HG03378 (cell line): ENCODE data around the gene EYS.

ENCODE experiments used
- ATAC-seq: cut with Tn5 transposase; IDR thresholded peaks from one replicate; pipeline ENCODE4 v1.9.1; 2021; ENCODE audit warnings: mild to moderate bottlenecking, moderate library complexity; ENCODE audit not compliant: unreplicated experiment

EYS gene

DNA sequence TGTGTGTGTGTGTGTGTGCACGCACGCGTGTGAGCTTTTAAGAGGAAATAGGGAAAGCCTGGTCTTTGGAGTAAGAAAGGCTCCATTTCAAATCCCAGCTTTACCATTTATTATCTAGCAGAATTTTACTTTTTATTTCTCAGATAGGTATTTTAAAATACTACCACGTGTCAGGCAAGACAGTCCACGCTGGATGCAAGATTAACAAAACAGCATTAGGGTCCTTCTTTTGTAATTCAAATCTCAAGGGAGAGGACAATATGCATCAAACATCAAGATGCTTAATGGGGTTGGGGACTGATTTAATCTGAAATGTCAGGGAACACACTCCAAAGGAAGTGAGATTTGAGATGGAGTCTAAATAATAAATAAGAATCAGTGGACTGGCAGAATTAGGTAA is 1302.6 kb downstream of the EYS start:
- ATAC-seq, result no peak

DNA sequence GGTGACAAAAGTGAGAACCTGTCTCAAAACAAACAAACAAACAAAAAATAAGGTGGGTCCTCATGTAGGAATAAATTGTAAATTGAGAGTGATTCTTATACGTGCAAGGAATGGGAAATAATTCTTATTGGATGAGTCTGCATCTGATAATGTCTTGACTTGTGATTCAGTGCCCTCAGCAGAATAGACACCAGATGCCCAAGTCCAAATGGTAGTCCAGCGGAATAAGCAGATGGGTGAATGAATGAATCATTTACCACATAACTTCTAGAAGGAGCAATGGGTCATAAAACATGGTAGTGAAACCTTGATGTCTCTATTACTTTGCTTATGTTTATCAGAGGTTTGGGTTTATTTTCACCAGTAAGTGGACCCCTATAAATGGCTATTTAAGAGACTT is 1323.7 kb downstream of the EYS start:
- ATAC-seq, result no peak

DNA sequence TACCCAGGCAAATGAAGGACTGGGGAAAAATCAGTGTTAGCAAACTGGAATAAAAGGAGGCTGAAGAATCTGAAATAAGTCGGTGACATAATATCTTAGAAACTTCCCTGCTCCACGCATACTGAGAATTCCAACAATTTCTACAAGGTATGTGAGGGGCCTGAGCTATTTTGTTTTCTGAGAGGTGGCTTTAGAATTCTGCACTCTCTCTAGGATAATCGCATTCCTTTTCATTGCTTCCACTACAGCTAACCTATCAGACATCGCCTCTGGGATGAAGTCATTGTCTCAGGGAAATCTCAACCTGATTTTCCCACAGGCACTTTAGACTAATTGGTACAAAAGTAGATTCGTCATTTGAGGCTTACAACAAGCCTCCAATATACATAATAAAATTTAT is 1330.6 kb downstream of the EYS start:
- no peak for ATAC-seq

DNA sequence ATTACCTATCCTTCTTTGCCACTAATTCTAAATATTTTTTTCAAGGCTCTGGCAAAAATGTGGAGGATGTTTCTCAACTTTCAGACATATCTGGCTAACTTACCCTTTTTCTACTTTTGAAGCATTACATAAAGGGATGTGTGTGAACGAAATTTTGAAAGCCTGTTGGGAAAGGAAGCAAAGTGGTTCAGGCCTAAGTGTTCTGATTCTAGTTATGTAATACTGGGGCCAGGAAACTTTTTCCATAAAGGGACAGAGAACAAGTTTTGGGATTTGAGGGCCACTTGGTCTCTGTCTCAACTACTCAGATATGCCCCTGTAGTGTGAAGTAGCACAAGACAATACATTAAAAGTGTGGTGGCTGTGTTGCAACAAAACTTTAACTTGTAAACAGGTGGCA is 1349.6 kb downstream of the EYS start:
- ATAC-seq, result no peak

DNA sequence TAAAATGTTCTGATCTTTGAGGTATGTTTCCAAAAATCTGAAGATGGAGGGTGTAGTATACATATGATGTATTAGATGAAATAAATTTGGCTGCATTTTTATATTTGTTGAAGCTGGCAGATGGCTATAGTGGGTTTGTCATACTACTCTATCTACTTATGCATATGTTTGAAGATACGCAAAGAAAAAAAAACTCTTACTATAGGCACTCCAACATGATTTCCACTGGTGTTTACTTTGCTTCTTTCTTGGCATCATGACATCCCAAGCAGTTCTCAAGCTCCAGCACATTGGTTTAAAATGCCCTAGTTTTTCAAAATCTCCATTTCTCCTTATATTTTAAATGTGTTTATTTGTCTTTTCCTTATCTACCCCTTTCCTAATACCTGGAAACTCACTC is 1359.6 kb downstream of the EYS start:
- ATAC-seq, result no peak

DNA sequence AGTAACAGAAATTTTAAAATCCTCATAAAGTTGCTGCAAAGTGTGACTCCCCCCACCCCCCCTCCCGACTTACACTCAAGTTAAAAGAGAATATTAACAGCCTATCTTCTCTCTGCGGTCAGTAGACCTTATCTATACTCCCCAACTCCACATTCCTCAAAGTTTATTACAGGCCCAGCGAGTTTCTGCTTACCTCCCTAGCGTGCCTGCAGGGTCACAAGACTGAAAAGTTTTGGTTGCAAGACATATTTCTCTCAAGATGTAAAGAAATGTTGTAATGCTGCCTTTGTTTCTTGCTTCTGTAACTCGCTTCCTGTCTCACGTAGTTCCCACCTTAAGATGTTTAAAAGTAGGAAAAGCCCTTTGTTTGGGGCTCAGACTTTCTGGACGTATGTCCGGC is 1371.8 kb downstream of the EYS start:
- ATAC-seq, result no peak

DNA sequence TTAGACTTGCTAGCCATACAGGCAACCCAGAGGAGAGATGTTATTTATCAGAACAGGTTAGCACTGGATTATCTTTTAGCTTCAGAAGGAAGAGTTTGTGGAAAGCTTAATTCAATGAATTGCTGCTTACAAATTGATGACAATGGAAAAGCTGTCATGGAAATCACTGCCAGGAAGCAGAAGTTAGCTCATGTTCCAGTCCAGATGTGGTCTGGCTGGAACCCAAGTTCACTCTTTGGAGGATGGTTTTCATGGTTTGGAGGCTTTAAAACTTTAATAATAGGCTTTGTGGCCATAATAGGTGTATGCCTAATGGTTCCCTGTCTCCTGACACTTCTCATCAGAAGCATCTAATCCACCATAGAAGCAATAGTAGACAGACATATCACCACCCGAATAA is 1372.4 kb downstream of the EYS start:
- no peak for ATAC-seq

DNA sequence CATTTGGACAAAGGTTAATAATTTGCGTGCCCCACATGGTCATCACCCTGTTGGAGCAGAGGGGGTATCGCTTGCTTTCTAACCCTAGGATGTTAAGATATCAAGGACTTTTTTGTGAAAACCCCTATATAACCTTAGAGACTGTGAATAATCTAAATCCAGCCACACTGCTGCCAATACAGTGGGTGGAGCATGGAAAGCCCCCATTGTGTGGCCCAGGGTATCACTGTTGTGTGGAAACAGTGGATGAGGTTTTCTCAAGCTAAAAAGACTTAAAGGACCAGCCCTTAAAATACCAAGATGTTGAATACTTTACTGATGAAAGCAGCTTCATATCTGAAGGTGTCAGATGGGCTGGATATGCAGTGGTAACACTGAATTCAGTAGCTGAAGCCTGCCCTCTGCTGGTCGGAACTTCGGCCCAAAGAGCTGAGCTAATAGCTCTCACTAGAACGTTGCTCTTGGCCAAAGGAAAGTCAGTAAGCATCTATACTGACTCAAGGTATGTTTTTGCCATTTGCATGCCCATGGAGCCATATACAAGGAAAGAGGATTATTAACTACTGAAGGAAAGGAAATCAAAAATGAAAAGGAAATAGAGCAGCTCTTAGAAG is 1376.2 kb downstream of the EYS start:
- peak; percentile 56 for ATAC-seq

DNA sequence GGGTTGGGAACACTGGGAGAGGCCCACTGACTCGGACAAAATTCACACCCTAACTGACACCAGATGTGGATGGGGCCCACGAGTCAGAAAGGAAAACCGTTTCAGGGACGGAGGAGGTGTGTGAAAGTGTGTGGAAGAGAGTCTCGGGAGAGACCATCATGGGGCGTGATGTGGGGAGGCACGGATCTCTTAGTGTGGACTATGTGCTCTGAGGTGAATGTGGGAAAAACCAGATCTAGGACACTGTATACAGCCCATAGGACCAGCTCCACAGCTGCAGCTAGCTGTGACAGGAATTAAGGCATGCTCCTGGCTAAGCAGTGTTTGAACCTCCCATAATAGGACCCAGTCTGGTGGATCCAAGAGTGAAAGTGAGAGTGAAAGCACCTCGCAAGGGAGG is 1380.1 kb downstream of the EYS start:
- no peak for ATAC-seq

DNA sequence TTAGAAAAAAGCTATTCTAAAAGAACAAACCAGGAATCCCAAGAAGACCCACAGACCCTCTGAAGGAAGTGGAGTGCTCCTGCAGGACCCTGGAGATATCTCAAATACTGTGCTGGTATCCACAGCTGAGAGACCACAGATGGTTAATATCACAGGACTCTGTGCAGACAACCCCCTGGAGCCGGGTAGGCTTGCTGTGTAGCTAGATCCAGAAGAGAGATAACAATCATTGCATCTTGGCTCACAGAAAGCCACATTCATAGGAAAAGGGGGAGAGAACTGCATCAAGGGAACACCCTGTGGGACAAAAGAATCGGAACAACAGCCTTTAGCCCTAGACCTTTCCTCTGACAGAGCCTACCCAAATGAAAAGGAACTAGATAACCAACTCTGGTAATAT is 1381.9 kb downstream of the EYS start:
- ATAC-seq, result no peak

DNA sequence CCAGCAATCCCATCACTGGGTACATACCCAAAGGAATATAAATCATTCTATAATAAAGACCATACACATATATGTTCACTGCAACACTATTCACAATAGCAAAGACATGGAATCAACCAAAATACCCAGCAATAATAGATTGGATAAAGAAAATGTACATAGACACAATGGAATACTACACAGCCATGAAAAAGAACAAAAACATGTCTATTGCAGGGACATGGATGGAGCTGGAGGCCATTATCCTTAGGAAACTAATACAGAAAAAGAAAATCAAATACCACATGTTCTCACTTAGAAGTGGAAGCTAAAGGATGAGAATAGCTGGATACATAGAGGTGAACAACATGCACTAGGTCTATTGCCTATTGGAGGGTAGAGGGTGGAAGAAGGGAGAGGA is 1396.8 kb downstream of the EYS start:
- ATAC-seq, result no peak

DNA sequence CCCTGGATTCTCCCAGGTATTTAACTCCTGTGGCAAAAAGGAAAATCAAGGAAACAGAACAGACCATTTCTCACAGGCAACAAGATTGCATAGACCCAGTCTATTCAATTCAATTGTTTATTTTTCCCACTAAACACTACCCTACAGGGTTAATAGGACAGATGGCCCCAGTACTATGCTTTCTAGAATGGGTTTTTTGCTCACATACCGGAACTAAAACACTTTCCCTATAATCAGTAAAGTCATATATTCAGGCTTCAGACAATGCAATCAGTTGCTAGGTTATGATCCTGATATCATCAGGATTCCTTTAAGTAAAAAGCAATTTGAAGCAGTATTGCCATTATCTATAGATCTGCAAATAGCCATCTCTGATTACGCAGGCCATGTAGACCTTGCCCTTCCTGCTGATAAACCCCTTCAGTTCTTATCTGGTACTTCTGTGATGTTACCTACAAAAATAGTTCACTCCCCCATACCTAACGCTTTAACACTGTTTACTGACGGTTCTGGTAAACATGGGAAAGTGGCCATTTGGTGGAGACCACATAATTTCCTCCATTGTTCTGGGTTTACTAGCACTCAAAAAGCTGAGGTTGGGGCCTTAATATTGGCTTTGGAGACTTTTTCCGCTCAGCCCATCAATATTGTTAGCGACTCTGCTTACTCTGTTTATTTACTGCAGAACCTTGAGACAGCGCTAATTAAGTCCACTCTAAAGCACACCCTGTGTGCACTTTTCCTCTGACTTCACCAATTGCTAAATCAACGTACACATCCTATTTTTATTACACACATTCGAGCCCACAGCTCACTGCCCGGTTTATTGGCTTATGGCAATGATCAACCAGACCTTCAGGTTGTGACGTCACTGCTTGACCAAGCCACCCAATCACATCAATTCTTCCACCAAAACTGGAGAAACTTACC is 1405.5 kb downstream of the EYS start:
- no peak for ATAC-seq

DNA sequence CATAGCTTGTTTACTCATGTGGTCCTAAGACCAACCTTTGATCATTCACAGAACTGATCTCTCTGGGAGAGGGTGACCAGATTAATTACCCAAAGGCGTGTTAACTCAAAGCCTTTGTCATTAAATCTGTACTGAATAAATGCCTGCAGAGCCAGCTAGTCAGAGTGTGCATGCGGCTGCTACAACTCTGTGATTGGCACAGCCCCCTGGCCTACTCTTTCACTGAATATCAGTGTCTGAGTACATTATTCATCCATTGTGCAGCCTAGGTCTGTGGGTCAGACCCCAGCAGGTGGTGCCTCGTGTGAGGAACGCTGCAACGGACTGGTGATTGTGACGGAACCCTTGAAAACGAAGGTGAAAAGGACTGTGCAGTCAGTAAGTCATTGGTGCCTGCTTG is 1407.8 kb downstream of the EYS start:
- ATAC-seq, result no peak

DNA sequence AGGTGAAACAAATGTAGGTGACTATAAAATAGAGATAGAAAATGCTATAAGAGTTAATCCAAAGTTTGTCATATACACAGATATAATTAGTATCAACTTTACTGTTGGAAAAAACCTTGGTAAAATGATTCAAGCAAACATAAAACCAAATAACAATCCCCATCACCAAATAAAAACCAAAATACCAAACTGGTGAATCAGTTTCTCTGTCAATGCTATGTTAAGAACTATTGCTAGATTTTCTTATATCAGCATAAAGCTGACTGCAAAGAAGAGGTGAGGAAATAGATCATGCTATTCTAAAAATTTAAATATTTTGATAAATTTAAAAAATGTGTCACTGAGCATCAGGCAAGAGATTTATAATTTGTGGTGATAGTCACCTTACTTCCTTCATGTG is 1413.0 kb downstream of the EYS start:
- no peak for ATAC-seq

DNA sequence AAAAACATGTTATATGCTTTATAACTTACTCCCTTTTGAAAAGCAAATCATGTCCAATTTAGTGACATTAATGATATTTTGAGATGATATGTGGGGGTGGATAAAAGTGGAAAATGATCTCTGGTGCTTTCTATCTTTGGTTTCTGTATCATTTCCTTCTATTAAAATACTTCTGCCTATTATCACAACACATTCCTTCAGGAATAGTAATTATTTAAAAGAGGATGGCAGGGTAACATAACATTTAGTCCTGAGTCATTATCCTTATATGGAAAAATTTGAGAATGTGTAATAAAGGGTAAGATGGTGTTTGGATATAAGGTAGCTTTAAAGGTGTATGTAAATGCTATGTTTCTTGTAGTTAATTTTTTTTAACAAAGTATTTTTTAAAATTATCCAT is 1413.7 kb downstream of the EYS start:
- no peak for ATAC-seq

DNA sequence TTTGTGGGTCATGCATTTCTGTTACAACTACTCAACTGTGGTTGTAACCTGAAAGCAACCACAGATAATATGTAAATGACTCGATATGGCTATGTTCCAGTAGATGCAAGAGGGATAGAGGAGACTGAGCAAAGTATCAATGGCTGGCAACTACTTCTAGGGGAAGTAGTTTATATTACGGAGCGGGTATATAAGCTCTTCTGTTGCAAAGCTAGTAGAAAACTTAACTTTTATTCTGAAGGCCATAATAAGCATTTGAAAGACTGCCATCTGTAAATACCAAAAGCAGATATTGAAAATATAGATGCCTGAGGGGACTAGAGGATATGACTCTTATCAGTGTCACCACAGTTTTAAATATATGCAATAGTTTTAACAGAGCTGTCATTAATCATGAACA is 1416.2 kb downstream of the EYS start:
- no peak for ATAC-seq

DNA sequence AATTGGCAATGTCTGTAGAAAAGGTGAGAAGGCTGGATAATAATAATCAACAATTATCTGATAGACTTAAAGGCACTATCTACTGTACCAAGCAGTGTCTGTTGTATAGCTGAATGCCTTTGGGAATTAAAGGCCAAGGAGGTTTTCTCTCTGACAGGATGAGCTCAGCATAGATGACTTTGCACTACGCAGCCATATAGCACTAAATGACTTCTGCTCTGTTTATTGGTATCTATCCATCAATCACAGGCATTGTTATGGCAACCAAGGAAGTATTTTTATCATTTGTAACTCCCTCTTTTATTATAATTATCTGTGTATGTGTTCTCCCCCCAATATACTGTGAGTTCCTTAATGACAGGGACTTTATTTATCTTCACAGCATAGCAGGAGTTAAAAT is 1417.1 kb downstream of the EYS start:
- no peak for ATAC-seq

DNA sequence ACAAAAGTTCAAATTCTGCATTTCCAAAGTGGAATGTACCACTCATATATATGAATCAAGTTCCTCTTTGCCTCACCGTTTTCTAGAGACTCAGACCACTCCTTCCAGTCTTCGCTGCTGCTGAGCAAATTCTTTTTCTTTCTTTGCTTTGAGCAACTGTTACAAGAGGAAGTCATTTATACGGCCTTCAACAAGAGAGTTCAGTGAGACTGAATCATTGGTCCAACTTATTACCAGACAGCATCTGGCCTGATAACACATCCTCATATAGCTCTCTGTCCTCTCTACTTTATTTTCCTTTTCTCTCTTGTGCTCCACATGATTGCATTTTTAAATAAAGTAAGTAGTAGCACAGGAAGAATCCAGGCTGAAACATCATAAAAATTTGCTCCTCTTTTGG is 1418.7 kb downstream of the EYS start:
- no peak for ATAC-seq

DNA sequence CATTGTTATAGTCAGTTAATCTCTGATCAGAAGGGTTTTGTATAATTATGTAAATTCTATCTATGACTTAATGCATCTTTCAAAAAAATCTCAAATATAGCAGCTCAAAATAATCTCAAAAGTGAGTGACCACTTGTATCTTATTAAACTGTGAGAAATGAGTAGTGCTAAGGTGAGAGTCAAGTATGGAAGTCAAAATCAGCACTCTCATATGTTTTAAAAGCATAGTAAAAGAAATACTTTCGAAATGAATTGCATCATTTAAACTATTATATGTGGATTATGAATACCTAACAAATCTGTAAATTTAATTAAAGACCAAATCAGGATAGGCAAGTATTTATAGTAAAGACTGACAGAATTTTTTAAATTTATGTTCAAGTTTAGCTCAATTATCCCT is 1425.9 kb downstream of the EYS start:
- no peak for ATAC-seq

DNA sequence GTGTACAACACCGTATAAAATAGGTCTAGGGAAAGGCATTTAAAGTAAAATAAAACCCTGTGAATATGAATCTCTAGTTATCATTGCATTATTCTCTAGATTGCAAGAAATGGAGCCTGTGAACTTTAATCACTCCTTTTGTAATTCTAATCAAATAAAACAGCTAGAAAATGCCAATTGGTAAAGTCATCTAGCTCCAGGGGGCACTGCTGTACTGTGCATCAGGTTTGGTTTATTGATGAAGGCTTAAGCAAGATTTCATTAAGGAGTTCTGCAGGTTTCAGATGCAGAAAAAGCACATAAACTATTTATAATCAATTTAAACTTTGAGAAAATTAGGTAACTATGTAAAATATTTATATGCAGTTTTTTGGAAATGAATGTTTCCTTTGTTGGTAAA is 1426.5 kb downstream of the EYS start:
- ATAC-seq, result no peak

DNA sequence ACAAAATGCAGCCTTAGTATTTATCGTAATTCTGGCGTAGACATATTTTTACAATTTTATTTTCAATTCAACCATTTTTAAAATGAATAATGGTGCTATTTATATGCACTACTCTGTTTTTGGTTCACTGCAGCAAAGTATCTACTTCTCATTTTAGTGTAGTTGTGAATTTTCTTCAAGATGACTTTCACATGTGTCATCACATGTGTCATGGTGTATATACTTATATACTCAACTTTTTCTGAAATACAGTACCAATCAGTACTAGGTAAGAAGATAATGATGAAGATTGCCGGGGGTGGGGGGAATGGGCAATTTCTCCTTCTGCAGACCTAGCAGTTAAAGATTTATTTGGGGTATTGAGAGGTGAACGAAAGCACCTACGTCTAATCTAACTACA is 1436.9 kb downstream of the EYS start:
- ATAC-seq, result no peak

DNA sequence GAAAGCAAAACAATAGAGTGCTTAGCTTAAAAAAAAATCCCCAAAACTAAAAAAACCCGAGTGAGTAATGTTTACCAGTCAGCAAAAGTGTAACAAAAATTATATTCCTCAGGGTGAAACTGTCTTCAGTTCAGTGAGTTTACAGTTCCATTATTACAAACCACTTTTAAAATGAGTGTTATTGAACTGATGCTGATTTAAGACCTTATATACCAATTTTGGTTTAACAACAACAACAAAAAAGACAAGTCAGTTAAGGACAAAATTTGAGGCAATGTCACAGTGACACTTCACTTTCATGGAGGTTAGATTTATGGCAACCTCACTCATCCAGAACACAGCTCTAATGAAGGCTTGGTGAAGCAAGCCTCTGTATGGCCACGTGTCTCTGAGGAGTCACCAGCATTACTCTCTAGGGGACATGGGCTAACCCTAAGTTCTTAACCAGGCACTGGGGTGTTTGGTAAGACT is 1440.6 kb downstream of the EYS start:
- peak; percentile 87 for ATAC-seq

DNA sequence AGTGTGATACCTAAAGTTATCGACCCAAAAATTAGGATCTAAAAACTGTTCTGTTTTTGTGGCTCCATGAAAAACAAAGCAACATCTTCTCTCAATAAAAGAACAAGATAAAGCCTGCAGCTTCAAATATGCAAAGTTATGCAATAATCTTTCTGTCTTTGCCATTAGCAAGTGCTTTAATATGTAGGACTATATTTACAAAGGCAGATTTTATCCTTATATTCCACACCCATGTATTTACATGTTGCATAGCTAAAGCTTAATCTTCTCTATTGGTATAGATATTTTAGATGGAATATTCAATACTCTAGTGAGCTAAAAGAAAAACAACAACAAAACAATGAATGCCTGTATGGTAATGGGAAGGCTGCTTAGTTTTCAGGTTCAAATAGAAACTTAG is 1443.2 kb downstream of the EYS start:
- ATAC-seq, result no peak
